Cardiac muscle cell (in vitro differentiated cells and primary cell): ENCODE measurements around the gene HSP90B1. TPM values are rescaled to one million over a fixed set of nuclear protein-coding genes. Genes with fewer than 3 reads are reported as not detected.

Experiments used
- DNase-seq, 2 donors: peaks; one replicate each; pipeline versions ENCODE4 v3.0.0 to v3.0.0-alpha.2; 2010 to 2017; ENCODE audit warnings: low read depth in 1 of 2, low spot score in 1 of 2
- H3K27ac ChIP-seq: fragments of 200-600 bp; sonication (generic); 2 replicates; pipeline ENCODE4 v1.5.1; 2016
- H3K27me3 ChIP-seq: fragments of 200-600 bp; sonication (generic); 2 replicates; pipeline ENCODE4 v1.6.0; 2016; ENCODE audit warnings: control low read depth
- H3K36me3 ChIP-seq: fragments of 200-600 bp; sonication (generic); 2 replicates; pipeline ENCODE4 v1.5.1; 2016; ENCODE audit warnings: control low read depth
- H3K4me1 ChIP-seq: fragments of 200-600 bp; sonication (generic); 2 replicates; pipeline ENCODE4 v1.8.1; 2017; ENCODE audit warnings: low read depth, mild to moderate bottlenecking, mixed run types
- H3K4me3 ChIP-seq: fragments of 200-600 bp; sonication (generic); 2 replicates; pipeline ENCODE4 v1.5.1; 2016; ENCODE audit warnings: mild to moderate bottlenecking
- H3K9me3 ChIP-seq: fragments of 200-600 bp; sonication (generic); 2 replicates; pipeline ENCODE4 v1.5.1; 2017; ENCODE audit warnings: low read depth, mild to moderate bottlenecking, control low read depth
- polyA plus RNA-seq: library from polyadenylated mRNA; unstranded; fragments of >200 nt; fragmentation: Nextera tagmentation; extraction: Ambion mirVana; gene quantifications from 2 replicates; pipeline ENCODE4 v1.2.1, GENCODE V29; 2016
- total RNA-seq: library from RNA; depleted of rRNA; stranded (reverse); fragments of >200 nt; gene quantifications from 2 replicates; pipeline ENCODE4 v1.2.3, GENCODE V29; 2016
- TF ChIP-seq, protein P1 (sequence below): IDR thresholded peaks from 2 replicates; pipeline ENCODE4 v1.5.1; 2012; ENCODE audit warnings: low read depth, mild to moderate bottlenecking, low read length

HSP90B1 gene
- total and polyA plus RNA-seq, 2 experiments from 2014 or later = 386 to 1,006 TPM

GRCh38 chr12:103997286-103997900 is 67.2 kb downstream of the HSP90B1 start:
- Histone ChIP-seq H3K4me3 (no peak overlapping the region), H3K36me3 (no peaks in the 10 kb centered on the region), H3K27me3 (peaks cover 4% of the 10 kb centered on the region), H3K9me3 (no peaks in the 10 kb centered on the region), H3K27ac (no peak overlapping the region), H3K4me1 (no peaks in the 10 kb centered on the region)
- DNase-seq = peak; percentile 6 to 70
- TF ChIP-seq, protein P1, sequence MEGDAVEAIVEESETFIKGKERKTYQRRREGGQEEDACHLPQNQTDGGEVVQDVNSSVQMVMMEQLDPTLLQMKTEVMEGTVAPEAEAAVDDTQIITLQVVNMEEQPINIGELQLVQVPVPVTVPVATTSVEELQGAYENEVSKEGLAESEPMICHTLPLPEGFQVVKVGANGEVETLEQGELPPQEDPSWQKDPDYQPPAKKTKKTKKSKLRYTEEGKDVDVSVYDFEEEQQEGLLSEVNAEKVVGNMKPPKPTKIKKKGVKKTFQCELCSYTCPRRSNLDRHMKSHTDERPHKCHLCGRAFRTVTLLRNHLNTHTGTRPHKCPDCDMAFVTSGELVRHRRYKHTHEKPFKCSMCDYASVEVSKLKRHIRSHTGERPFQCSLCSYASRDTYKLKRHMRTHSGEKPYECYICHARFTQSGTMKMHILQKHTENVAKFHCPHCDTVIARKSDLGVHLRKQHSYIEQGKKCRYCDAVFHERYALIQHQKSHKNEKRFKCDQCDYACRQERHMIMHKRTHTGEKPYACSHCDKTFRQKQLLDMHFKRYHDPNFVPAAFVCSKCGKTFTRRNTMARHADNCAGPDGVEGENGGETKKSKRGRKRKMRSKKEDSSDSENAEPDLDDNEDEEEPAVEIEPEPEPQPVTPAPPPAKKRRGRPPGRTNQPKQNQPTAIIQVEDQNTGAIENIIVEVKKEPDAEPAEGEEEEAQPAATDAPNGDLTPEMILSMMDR = no peak

Other genes starting within 250 kb of the HSP90B1 start
- gene NT5DC3, start 89.2 kb upstream of the HSP90B1 start, total RNA-seq = 0.95 and 1.8 TPM in 2 replicates
- gene NT5DC3, start 89.2 kb upstream of the HSP90B1 start, polyA plus RNA-seq = 0.90 and 0.91 TPM in 2 replicates
- gene TDG, start 35.5 kb downstream of the HSP90B1 start, total RNA-seq = 31.7 and 47.8 TPM in 2 replicates
- gene TDG, start 35.5 kb downstream of the HSP90B1 start, polyA plus RNA-seq = 28.3 and 33.7 TPM in 2 replicates
- 3.2 and 5.9 TPM in 2 replicates for gene GLT8D2, start 119.8 kb downstream of the HSP90B1 start, total RNA-seq
- 6.3 and 17.4 TPM in 2 replicates for gene GLT8D2, start 119.8 kb downstream of the HSP90B1 start, polyA plus RNA-seq
- 11.1 and 14.7 TPM in 2 replicates for gene HCFC2, start 134.1 kb downstream of the HSP90B1 start, total RNA-seq
- 9.3 and 16.0 TPM in 2 replicates for gene HCFC2, start 134.1 kb downstream of the HSP90B1 start, polyA plus RNA-seq
- gene NFYB, start 207.8 kb downstream of the HSP90B1 start, total RNA-seq = 86.2 and 115 TPM in 2 replicates
- 150 and 189 TPM in 2 replicates for gene NFYB, start 207.8 kb downstream of the HSP90B1 start, polyA plus RNA-seq